IPS-11a (cell line): ENCODE results near the gene OTOP3.

Experiments
- H3K4me3 ChIP-seq: one replicate; pipeline ENCODE4 v1.5.1; 2013; ENCODE audit warnings: low read depth, low read length, control low read depth

The OTOP3 gene

DNA sequence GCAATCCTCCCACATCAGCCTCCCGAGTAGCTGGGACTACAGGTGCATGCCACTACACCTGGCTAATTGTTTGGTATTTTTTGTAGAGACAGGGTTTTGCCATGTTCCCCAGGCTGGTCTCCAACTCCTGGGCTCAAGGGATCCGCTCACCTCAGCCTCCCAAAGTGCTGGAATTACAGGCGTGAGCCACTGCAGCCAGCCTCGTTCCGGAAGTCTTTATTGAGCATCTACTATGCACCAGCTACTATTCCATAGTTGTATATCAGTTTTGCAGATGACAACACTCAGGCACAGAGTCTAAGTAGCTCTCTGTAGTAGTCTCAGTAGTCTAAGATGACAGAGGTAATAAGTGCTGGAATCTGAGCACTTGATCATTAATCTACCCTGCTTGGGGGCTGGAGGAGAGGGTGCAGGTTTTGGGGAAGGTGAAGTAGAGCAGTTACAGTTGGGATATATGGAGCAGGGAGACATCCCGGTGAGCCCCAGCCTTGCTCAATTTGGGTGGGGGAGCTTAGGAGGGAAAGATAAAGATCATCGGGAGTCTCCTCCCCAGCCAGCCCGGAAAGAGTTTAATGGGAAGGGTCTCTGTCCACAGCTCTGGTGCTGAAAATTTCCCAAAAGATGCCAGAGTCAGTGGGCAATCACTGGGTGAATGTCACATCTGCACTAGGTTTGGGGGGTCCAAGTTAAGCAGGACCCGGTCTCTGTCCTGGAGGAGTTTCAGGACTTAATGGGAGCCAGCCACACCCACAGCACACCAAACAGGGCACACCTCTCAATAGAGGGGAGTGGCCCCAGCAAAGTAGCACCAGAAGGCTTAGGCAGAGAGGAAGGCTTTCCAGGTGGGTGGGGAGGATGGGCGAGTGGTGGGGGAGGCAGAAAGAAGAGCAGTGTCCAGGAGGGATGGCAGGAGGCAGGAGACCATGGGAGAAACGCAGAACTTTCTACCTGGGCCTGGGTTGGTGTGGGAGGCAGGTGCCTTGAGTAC, 1.7 kb downstream of the OTOP3 start:
- H3K4me3 ChIP-seq: no peak overlapping the region

DNA sequence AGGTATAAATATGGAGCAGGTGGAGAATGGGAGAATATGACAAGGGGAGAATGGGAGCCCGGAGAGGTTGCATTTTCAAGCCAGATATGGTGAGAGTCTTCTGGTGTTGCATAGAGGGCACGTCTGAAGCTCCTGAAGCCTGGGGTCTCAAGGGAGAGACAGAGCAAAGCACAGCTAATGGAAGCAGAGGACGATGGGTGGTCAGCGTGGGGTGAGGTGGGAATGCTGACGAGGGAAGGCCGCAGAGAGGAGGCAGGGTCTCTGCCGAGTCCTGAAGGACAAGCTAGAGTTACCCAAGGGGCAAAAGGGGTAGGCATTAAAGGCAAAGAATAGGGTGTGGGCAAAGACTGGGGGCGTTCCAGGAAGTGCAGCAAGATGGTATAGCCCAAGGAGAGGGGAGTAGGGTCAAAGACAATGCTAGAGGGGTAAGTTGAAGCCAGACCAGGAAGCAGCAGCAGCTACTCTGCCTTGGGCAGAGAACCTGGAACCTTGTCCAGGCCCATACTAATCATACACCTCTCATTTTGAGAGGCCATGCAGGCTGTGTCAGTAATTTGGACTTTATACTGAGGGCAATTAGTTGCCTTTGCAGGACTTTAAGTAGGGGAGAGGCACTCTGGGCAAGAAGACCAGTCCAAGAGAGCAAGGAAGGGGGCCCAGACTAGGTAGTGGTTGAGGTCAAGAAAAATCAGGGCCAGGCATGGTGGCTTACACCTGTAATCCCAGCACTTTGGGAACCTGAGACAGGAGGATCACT, 2.7 kb downstream of the OTOP3 start:
- H3K4me3 ChIP-seq: no peak overlapping the region

DNA sequence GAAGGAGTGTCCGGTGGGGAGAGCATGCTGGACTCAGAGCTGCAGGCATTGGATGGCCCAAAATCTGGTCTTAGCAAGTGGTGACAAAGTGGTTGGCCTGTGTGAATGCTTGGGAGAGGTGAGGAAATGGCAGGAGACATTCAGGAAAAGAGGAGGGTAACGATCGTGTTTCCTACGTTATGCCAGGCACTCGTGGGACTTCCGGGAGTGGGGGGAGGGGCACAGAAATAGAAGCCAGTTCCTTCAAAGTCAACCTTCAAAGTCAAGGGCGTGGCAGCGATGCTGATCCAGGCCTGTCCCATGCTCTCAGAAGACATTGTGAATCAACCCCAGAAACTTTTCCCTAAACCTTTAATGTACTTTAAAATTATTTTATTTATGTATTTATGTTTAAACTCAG, 3.8 kb downstream of the OTOP3 start:
- no peak overlapping the region for H3K4me3 ChIP-seq

DNA sequence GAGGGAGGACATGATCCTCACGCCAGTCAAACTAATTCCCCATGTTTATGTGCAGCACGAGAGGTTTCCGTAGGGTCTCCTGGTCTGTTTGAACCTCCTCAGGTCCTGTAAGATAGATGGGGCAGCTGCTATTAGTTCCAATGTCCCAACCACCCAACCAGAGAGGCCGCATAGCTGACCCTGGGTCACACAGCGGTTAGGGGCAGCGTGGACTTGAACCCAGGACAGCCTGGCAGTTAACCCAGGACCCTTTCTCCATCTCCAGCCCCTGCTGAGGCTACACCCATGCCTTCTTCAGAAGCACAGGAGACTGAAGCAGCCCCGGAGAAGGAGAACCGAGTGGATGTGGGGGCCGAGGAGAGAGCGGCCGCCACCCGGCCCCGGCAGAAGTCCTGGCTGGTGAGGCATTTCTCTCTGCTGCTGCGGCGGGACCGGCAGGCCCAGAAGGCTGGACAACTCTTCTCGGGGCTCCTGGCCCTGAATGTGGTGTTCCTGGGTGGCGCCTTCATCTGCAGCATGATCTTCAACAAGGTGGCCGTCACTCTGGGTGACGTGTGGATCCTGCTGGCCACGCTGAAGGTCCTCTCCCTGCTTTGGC, 5.5 kb downstream of the OTOP3 start:
- no peak overlapping the region for H3K4me3 ChIP-seq

DNA sequence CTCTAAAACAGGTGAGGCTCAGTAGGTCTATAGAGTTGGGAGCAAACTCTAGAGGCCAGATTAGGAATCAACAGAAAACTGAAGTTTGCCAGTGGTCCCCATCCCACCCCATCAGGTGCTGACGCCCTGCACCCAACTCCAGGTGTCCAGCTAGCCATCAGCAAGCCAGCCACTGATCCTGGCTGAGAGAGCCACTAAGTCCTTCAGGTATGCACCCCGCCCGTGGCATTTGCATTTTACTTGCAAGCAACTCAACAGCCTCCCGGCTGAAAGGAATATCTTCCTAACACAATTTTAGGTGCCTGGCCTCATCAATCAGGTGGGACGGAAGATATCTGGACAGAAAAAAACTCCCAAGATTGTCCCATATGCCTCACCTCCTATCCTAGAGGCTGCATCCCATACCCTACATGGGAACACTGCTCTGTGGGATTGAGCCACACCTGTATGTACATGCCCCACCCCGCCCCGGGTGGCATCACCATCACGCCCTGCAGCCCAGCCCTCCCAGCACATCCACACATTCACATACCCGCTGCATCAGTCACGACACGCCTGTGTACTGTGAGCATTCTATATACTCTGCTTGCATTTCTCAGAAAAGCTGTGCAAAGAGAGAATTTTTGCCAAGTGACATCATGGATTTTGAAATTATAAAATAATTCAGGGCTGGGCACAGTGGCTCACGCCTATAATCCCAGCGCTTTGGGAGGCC, 8.3 kb downstream of the OTOP3 start:
- no peak overlapping the region for H3K4me3 ChIP-seq

DNA sequence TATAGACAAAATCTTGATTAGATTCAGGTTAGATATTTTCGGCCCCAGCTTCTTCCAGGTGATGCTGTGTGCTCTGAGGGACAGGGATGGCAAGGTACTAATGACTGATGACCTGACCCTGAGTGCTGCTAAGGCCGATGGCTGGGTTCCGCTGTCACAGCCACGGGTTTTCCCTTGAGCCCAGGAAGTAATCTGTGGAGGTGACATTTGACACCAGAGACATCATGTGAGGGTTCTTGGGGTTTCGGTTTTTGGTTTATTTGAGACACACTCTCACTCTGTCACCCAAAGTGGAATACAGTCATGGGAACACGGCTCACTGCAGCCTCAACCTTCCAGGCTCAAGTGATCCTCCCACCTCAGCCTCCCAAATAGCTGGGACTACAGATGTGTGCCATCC, 9.8 kb downstream of the OTOP3 start:
- no peak overlapping the region for H3K4me3 ChIP-seq

DNA sequence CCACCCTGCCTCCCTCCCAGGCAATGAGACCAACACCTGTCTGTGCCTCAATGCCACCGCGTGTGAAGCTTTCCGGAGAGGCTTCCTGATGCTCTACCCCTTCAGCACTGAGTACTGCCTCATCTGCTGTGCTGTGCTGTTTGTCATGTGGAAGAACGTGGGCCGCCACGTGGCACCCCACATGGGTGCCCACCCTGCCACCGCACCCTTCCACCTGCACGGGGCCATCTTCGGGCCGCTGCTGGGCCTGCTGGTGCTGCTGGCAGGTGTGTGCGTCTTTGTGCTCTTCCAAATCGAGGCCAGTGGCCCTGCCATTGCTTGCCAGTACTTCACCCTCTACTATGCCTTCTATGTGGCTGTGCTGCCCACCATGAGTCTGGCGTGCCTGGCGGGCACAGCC, 10.9 kb downstream of the OTOP3 start:
- H3K4me3 ChIP-seq: no peak overlapping the region

DNA sequence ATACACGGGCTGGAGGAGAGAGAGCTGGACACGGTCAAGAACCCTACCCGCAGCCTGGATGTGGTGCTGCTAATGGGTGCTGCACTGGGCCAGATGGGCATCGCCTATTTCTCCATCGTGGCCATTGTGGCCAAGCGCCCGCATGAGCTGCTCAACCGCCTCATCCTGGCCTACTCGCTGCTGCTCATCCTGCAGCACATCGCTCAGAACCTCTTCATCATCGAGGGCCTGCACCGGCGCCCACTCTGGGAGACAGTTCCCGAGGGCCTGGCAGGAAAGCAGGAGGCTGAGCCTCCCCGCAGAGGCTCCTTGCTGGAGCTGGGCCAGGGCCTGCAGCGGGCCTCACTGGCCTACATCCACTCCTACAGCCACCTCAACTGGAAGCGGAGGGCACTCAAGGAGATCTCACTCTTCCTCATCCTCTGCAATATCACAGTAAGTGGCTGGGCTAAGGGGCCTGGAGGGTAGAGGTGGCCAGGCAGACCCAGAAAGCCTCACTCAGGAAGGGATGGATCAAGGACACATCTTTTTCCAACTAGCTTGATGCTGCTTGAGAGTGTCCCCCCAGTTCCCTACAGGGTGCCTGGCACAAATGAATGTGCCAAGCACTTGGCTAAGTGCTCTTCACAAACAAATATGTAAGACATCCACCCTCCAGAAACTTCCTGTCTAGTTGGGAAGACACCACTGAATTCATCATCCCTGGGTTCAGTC, 11.5 kb downstream of the OTOP3 start:
- no peak overlapping the region for H3K4me3 ChIP-seq

DNA sequence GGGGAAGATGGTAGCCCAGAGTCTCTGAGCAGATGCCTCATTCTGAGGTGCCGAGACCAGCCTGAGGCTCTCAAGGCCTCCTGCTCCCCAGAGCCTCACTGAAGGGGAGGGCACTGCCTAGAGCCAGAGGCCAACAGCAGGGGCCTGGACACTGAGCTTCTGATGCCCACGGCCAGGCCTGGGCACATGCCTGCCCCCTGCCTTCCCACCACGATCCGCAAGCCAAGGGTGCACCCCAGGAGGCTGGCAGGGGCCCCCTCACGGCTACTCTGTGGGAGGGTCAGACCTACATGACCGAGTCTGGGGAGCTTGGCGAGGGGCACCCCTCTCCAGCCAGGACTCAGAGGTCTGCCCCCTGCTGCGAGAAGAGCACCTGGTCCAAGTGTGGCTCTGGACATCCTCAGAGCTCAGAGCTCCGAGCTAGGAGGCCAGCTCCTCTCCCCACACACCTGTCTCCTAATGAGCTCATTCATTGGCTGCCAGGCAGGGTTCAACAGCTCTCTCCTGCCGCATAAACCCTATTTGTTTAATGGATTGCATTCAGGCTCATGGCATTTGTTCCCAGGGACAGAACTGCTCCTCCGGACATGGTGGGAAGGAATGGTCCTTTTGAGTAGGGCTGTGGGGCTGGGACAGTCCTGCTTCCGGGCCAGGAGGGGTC, 13.9 kb downstream of the OTOP3 start:
- H3K4me3 ChIP-seq: no peak overlapping the region

DNA sequence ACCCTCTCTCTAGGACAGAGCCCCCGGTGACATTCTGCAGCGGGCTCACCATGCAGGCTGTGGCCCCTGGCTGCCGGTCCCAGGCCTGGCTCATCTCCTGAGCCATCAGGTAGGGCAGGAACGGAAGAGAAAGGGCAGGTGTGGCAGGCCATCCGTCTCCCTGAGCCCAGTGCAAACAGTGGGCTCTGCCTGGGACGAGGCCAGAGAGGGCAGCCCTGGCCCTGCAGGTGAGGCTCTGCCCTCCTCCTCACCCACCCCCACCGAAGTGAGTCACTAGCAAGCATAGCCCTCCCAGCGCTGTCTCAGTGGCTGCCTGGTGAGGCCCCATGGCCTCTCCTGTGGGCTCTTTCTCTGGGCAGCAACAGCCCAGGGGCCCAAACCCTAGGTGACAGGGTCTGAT, 14.5 kb downstream of the OTOP3 start:
- no peak overlapping the region for H3K4me3 ChIP-seq

DNA sequence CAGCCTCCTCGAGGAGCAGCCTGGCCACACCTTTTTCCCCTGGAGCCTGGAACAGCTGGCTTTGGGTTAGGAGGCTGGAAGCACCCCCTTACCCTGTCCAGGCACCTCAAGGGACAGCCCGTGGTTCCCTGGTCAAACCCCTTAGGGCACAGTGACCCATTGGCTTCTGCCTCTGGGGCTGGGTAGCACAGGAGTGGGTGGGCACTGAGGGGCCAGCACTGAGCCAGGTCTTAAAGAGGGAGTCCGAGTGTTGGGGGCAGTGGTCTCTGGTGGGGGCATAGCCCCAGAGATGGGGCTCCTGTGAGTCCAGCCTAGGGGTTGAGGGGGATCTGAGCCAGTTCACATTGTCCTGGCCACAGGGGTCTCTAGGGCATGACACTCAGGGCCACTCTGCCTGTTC, 15.4 kb downstream of the OTOP3 start:
- H3K4me3 ChIP-seq: no peak overlapping the region

DNA sequence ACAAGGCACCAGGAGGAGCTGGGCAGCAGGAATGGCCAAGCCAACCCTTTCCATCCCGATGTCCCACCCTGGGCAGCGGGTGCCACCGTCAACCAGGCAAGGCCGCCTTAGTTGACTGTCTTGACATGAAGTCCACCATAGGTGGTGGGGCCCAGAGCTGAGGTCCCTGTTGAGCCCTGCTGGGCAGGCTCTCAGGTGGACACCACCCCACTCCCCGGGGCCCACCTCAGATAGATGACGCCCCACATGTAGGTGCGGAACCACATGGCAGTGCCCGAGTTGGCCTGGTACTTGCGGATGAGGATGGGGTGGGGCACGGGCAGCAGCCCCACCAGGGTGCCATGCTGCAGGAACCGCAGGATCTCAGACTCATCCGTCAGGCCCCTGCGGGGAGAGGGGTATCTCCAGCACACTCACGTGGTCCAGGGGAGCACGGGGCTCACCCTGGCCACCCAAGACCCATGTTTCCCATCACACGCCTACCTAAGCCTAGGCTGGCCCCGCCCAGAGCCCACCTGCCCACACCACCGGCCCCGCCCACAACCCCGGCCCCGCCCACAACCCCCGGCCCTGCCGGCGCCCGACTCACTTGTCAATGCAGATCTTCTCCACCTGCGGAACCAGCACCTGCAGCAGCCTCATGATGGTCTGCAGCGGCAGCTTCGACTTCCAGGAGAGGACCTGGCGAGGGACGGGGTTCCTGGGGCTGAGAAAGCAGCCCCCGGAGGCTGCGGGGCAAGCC, 16.2 kb downstream of the OTOP3 start:
- H3K4me3 ChIP-seq: no peak overlapping the region

DNA sequence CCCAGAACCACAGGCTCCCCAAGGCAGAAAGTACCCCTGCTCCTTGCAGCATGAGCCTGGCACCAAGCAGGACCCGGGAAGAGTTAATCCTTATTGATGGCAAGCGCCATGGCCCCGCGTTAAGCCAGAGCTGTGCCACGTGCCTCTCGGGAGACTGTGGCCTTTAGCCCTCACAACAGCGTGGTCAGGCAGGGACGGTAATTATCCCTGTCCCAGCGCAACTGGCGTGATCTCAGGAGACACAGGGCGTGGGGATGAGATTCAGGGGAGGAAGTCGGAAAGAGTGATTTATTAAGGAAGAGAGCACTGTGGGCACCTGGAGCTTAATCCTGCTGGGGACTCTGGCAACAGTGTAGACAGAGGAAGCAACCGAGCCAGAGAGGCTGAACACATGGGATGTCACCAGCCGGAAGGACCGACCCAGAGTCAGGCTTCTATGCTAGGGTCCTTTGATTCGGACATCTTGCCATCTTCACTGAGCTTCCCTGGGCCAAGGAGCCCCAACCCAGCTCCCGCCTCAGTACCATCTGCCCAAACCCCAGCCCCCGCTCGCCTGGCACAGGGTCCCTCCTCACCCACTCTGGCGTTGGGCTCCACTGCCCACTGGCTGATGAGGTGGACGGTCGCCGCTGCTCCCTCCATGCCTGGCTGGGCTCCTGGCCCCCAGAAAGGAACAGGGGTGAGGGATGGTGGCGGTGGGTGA, 16.9 kb downstream of the OTOP3 start:
- no peak overlapping the region for H3K4me3 ChIP-seq

DNA sequence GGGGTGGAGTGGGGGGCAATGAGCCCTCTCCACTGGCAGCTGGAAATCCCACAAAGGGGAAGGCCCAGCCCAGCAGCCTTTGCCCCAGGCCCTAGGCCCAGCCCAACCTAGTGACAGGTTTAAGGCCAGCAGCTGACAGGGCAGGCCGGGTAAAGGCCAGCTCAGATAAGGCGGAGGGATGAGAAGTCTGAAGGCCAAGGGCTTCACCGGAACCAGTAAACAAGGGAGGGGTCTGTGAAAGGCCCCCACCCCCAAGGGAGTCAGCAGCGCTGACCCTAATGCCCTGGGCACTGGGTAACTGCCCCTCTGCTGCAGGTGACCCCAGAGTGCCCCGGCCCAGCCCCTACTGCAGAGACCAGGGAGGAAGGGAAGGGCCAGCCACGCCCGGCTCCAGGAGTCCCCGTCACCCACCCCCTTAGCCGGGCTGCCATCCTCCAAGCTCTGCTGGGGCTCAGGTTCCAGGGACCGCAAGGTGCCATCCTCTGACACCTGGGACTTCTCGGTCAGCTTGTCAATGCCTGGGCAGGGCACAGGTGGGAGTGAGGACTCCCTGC, 17.5 kb downstream of the OTOP3 start:
- no peak overlapping the region for H3K4me3 ChIP-seq

DNA sequence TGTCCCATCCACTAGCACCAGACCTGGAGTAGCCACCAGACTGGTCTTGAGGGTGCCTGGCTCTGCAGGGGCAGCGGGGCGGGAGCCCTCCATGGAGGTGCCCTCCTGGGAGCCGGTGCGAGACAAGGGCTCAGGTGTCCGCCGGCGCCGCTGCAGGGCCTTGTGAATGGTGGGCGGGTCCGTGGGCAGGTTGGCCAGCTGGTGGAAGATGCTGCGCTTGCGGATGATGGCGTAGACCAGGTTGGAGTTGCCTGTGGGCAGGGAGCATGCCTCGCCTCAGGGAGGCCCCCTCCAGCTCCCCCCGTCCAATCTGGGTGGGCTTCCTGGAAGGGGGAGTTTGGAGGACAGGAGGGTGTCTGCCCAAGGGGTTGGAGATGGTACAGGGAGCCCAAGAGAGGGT, 18.4 kb downstream of the OTOP3 start:
- H3K4me3 ChIP-seq: no peak overlapping the region

DNA sequence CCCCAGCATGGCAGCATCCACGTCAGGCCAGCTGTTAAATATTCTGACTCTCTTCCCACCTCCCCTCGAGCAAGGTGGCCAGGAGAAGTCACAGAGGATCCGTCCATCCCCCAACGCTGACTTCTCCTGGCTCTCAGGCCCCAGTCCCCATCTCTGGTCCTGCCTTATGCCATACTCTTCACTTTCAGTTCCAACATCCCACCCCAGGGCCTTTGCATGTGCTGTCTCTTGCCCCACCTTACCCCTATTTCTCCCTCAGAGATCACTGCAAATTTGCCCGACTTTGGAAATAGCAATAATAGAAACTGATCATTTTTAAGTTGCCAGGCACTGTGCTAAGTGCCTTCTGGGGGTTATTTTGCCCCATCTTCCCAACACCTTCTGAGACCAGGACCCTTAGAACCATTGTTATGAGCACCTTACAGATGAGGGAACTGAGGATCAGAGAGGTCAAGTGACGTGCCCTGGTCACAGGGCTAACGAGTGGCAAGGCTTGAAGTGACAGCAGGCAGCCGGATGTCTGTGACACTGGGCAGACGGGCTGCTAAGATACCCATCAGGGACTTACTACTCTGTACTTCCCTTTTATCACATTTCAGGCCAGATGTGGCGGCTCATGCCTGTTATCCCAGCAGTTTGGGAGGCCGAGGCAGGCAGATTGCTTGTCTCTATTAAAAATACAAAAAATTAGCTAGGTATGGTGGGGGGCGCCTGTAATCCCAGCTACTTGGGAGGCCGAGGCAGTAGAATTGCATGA, 19.1 kb downstream of the OTOP3 start:
- H3K4me3 ChIP-seq: no peak overlapping the region

DNA sequence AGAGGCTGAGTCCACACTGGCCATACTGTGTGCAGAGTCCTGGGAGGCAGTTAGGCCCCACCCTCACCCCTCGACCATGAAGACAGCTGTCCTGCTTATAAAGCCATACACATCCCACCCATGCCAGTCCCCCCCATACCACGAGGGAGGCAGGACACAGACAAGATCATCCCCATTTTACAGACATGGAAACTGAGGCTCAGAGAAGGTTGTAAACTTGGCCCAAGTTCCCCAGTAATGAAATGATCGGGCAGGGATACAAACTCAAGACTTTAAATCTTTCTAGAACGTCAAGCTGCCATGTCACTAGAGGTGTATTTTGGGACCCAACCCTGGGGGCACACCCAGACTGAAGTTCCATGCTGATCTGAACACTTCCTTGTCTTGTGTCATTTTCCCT, 20.4 kb downstream of the OTOP3 start:
- H3K4me3 ChIP-seq: no peak overlapping the region
